GM18861 (cell line): ENCODE measurements around the gene WWC2.
"Not testable (repeated sequence)": the region's sequence is repeated elsewhere in the genome, so short reads cannot be mapped to it uniquely, and the experiment has no call there.

Source experiments
- ATAC-seq: cut with Tn5 transposase; IDR thresholded peaks from one replicate; pipeline ENCODE4 v1.9.1; 2021; ENCODE audit not compliant: unreplicated experiment

WWC2 gene

DNA sequence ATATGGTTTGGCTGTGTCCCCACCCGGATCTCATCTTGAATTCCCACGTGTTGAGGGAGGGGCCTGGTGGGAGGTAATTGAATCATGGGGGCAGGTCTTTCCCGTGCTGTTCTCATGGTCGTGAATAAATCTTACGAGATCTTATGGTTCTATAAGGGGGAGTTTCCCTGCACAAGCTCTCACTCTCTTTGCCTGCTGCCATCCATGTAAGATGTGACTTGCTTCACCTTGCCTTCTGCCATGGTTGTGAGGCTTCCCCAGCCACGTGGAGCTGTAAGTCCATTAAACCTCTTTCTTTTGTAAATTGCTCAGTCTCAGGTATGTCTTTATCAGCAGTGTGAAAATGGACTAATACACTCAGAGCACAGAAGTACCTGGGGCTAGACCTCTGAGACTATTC is 227.3 kb downstream of the WWC2 start:
- not testable (repeated sequence) for ATAC-seq

DNA sequence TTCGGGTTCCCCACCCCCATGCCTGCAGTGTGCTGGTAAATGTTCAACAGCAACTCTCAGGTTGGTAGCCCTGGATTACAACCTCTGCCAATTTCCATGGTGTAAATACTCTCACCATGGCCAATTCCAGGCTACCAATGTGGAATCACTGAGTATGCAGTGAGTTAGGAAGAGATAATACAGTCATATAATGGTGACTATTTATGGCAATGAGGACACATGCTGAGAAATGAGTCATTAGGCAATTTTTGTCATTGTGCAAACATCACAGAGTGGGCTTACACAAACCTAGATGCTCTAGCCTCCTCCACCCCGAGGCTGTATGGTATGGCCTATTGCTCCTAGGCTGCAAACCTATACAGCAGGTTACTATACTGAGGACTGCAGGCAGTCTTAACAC is 227.8 kb downstream of the WWC2 start:
- ATAC-seq: no peak

DNA sequence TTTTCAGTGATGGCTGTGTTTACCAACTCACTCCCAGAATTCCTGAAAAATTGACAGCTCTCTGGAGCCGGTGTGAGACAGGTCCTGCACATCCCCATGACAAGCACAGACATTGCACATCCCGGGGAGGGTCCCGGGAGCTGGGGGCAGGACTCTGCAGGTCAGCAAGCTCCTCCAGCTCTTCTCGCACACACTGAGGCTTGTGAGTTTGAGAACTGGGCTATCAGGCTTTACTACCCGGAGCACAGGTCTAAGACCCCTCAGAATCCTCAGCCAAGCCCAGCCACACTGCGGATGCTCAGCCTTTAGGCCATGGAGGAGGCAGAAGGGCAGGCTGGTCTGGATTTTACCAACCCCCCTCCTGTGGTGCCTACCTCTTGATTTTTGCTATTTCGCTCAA is 228.8 kb downstream of the WWC2 start:
- no peak for ATAC-seq

DNA sequence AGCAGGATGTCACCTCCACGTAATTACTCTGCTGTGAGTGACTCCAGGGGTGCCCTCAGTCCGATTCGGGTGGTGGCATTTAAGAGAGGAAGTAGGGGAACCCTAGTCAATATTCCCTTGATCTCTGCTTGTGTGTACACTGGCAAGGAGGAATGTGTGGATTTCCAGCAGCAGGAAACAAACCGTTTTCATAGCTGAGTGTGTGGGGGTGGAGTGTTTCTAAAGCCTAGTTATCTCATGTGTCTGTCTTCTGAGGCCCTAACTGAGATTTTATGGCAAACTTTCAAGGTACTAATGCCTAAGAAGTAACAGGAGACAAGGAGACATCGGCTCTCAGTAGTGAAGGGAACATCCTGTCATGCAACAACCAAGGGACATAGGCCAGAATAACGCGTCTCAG is 229.8 kb downstream of the WWC2 start:
- no peak for ATAC-seq

DNA sequence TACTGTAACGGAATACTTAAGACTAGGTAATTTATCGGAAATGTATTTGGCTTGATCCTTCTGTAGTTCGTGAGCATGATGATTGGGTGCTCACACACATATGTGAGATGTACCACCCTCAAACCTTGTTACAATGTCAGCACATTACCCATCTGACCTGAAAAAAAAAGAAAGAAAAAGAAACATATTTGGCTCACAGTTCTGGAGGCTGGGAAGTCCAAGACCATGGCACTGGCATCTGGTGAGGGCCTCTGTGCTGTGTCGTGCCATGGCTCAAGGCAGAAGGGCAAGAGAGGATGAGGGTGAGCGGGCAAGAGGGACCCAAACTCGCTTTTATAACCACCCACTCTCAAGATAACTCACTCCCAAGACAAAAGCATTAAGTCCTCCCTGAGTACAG is 230.2 kb downstream of the WWC2 start:
- ATAC-seq: no peak

DNA sequence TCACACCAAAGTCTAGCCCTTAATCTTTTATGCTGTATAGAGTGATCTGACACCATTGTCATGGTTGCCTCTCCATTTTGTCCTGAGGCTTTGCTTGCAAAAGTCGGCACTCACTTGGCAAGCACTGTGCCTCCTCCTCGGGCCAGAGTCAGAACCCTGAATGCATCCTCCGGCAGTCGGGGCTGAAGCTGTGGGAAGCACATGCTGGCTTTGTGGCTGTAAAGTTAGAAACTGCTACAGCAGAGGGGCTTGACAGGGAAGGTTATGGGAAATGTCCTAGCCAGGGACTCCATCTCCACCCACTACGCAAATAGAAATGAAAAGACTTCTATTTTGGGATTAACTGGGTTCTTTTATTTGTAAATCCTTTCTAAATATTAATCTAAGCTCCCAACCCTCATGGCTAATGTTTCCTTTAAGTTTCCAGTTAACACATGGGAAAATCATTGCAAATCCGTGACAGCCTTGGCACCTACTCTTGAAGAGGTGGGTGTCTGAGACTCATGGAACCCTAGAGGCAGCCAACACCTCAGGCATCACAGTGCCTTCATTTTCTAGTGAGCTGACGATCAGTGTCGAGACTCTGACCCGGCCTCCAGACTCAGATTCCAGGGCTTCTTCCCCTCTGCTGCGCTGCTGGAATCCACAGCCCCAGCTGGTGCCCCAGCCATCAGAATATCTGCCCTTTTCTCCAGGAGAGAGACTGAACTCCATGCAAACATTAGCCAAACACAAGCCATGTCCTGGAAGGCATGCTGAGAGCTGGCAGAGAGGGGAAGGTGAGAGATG is 231.1 kb downstream of the WWC2 start:
- ATAC-seq: no peak

DNA sequence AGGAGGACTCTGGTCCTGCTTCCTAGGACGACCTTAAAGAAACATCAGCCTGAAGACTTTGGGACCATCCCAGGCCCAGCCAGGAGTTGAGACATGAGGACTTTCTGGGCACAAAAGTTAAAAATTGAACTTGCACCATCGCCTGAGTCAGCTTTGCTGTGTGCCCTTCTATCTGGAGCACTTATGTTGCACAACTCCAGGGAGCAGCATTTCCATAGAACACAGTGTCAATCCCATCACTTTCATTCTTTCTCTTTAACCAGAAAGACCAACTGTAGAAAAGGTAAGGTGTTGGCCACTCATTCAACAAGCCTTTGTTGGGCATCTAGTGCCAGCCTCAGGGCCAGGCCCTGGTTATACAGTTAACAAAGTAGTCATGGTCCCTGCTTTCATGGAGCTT is 231.8 kb downstream of the WWC2 start:
- no peak for ATAC-seq

DNA sequence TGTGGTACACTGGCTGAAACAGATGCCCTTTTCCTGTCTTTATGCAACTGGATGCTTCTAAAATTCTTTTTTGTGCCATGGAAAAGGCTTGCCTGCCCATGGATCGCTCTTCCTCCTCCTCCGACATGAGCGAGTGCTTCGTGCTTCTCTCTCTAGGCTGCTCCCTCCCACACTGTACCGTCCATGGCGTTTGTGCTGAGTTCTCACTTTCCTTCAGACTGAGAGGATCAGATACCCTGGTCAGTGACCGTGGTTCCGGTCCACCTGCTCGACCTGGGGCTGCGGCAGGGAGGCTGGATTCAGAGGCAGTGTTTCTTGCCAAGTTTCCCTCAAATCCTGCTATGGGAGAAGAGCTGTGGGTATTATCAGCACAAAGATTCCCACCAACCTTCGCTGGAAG is 233.4 kb downstream of the WWC2 start:
- no peak for ATAC-seq

DNA sequence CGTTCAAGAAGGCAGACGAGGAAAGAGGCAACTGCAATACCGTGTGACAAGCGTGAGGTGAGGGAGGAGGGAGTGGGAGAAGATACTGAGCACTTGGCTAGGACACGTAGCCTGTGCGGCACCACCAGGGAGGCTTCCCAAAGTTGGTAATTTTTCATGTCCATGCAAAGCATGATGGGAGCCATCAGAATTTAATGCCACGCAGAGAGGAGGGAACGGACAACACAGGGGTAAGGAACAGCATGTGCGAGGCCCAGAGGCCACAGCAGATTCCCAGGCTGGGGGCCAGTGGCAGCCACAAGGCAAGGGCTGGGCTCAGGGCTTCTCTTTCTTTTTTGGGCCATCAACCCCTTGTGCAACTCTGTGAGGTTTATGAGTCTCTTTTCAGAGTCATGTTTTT is 234.1 kb downstream of the WWC2 start:
- ATAC-seq: no peak

DNA sequence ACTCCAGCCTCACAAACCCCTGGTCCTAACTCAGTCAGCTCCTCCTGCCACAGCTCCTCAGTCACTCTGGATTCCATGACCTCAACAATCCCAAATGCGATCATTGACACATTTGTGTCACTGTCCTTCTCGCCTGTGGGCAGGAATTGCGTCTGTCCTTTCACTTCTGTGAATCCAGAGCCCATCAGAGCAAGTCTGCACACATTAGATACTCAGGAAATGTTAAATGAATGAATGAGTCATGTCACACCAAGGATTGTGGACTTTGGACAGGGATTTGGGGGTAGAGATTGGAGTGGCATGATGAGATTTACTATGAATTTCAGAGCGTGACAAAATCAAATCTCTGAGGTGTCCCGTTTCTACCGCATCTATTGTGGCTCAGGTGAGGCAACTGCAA is 234.9 kb downstream of the WWC2 start:
- no peak for ATAC-seq

DNA sequence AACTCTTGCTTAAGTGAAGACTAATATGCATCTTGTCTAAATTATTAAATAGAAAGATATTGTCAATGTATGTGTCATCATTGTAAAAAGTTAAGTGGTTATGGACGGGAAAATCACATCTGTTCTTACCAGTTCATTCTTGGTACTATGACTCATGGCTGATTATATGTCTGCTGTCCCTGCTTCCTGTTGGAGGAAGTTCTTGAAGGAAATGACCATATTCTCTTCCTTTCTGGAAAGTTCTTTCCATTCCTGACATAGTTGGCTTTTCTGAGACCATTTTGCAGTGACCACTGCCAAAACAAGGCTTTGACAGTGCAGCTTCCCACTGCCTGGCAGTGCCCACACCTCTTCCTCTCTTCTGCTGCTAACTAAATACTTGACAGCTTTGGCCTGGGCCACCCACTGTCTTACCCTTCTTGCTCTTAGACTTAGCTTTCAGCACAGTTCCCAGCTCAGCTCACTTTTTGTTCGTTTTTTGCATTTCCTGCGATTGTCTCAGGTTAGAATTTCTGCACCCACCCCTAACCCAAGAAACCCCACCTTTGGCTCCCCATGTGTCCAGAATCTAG is 236.4 kb downstream of the WWC2 start:
- no peak for ATAC-seq

DNA sequence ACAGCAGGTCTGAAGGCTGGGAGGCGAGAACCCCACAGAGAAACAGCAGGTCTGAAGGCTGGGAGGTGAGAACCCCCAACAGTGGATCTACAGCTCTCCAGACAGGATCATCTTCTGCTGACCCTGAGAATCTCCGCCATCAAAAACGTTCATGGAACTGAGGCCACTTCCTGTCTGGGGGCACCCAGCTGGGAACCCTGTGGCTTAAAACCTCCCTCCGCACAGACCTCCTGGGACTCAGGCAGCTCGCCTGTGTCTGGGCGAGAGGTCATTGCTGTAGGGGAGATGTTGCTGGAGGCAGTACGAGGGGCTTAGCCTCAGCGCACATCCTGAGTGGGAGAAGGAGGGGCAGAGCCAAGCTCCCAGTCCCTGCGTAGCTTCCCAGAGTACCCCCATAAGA is 238.3 kb downstream of the WWC2 start:
- ATAC-seq: no peak

DNA sequence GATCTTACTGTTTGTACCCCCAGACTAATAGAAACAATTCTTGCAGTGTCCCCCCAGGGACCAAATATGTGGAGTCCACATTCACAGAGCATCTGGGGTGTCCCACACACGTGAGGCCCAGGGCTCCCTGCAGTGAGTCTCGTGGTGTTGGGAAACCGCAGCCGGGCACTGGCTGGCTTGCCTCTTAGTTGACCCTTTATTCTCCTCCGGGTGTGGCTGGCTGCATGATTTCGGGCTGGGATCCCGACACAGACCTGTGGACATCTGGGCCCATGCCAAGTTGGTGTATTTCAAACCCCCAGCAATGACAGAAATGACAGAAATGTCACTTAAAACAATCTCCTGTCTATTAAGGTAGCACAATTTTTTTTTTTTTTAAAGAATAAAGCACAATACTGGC is 238.8 kb downstream of the WWC2 start:
- no peak for ATAC-seq

DNA sequence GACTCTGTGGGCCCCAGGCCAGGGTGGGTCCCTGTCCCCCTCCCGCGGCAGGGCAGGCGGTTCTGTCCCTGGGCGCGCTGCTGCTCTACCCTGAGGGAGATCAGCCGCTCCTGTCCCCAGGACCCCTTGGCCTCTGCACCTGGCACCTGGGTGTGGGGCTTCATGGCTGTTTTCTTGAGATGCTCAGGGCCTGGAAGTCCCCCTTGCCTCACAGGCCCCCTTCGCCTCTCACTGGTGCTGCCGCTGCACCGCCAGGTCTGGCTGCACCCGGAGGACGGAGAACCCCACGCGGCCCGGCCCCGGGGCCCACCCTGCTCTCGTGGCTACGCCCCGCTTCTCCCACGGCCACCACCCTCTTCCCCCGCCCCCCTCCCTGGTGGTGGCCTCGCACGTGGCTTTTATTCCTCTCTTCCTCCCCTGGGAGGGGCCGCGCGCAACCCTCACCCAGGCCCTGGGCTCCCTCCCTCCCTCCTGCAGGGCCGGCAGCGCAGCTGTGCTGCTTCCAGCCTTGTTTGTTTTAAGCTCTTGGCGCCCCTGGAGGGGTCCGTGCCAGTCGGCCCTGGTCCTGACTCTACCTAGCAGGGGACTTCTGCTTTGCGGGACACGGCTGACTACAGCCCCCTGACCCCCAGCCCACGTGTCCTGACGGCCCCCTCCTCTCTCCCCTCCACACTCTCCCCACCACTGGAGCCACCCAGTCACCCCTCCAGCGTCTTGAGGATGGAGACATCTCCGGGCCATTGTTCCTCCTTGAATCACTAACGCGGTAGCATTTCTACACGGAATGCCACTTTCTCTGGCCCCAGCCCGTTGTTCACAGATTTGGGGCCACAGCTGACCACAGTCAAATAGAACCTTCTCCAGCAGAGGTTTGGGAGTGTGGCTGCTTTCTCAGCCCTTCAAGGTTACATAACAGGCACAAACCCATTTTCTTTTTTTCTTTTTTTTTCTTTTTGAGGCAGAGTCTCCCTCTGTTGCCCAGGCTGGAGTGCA is 243.8 kb downstream of the WWC2 start:
- ATAC-seq: no peak

DNA sequence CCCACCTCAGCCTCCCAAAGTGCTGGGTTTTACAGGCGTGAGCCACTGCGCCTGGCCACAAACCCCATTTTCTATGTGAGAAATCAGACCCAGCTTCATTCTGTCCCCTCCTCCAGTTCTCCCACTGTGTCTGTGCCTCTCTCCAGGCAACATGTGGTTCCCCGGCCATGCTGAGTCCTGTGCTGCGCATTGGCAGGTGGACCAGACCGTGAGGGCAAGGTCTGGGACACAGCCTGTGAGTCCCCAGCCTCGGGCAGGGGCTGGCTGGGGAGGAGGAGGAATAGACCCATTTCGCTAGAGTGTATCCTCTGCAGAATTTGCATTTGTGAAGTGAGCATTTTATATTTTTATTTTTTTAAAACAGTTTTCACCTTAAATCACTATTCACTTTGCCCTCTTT is 244.7 kb downstream of the WWC2 start:
- ATAC-seq: no peak

DNA sequence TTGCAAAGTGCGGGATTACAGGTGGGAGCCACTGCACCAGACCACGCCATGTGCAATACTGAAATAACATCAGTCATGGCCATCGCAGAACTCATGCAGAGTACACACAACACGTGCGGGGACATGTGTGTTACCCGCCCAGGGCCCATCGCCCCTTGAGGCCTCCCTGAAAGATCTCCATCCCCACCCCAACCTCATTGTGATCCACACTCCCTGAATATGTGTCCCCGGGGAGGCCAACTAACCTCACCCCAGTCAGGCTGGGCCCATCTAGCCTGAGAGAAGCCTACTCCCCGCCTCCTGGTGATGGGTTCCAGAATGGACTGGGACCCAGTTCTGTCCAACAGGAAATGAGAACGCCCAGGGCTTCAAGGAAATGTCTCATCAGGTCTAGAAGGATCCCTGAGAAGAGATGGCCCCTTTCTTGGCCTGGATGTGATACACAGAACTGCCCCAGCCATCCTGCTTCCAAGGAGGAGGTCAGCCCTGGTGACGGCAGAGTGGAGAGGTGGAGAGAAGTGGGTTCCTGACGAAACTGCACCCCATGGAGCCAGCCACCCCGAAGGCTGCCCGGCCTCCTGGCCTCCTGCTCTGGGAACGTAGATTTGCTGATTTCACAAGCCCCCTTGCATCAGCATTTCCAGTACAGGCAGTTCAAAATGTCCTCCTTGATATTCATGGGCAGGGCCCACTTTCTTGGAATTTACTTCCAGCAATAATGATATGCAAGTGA is 245.6 kb downstream of the WWC2 start:
- no peak for ATAC-seq

DNA sequence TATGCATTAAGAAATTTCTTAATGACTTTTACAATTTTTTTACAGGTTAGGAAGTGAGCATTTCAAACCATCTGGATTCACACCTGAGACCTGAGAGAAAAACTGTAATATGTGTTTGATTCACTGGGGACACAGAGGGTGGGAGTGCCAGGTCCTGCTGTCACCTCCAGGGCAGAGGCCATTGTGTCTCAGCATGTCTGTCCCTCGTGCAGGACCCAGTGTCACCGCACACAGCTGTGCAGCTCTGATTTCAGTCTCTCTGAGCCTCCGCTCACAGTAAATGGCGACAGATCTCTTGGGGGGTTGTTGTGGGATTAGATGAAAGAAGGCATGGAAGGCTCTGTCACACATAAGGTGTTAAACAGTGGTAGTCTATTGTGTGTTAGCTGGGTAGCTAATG is 246.2 kb downstream of the WWC2 start:
- no peak for ATAC-seq

DNA sequence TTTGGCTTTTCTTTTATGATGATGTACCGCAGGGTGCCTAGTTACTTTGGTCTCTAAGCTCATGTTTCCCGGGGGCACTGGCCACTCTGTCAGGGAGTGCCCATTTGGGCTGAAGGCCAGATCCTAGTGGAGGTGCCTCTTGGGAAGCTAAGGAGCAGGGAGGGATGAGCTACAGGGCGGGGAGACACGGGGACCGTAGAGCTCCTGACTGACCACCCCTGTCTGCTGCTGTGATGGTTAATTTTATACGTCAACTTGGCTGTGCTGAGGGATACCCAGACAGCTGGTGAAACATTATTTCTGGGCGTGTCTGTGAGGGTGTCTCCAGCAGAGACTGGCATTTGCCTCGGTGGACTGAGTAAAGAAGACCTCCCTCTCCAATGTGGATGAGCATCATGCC is 248.1 kb downstream of the WWC2 start:
- no peak for ATAC-seq

DNA sequence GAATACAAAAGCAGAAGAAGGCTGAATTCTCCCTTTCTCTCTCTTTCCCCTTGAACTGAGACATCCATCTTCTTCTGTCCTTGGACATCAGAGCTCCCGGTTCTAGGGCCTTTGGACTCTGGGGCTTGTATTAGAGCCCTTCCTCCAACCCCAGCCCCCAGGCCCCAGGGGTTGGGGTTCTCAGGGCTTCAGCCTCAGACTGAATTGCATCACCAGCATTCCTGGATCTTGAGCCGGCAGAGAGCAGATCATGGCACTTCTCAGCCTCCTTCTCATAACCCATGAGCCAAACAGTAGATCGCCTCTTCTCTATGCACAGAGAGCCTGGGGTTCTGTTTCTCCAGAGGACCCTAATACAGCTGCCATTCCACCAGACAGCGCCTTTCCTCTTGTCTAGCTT is 248.5 kb downstream of the WWC2 start:
- ATAC-seq: no peak

DNA sequence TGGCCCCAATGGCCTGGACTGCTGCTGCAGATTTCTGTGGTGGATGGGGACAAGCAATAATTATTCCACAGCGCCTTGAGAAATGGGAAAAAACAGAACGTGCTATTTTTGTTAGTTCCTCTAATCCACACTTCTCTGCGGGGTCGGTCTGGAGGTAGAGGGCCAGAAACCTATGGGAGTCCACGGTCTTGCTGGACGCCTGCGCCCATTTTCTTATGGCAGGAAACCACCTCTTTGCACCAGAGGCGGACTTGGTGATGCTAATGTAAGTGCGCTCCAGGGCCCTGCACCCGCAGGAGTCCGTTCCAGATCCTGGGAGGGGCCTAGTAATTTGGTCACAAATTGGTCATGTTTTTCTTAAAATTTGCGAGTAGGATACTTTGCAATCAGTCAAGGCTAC is 249.1 kb downstream of the WWC2 start:
- no peak for ATAC-seq
